Nephron (organoid): ENCODE results near the gene FDX1.

ENCODE experiments used
- H3K27ac Mint-ChIP-seq, 3 experiments: 2 replicates each; pipeline ENCODE4 v1.8.0; 2020; ENCODE audit warnings: mixed read lengths in 3 of 3, mild to moderate bottlenecking in 2 of 3, moderate library complexity in 1 of 3
- H3K27me3 Mint-ChIP-seq: 2 replicates; pipeline ENCODE4 v1.8.0; 2021; ENCODE audit warnings: low read depth, mild to moderate bottlenecking, moderate library complexity, mixed read lengths
- H3K36me3 Mint-ChIP-seq: 2 replicates; pipeline ENCODE4 v1.8.0; 2020; ENCODE audit warnings: low read depth, mixed read lengths
- H3K4me1 Mint-ChIP-seq: 2 replicates; pipeline ENCODE4 v1.8.0; 2020; ENCODE audit warnings: mixed read lengths
- H3K4me3 Mint-ChIP-seq, 3 experiments: 2 replicates each; pipeline ENCODE4 v1.8.0; 2020; ENCODE audit warnings: mild to moderate bottlenecking in 3 of 3, mixed read lengths in 3 of 3, moderate library complexity in 2 of 3
- H3K9me3 Mint-ChIP-seq: 2 replicates; pipeline ENCODE4 v1.8.0; 2020; ENCODE audit warnings: mixed read lengths
- CTCF ChIP-seq, 3 experiments: fragments of 200-600 bp; sonication (generic); IDR thresholded peaks; one replicate each; pipeline ENCODE4 v1.5.0; 2021; ENCODE audit warnings: antibody characterized with exemption in 3 of 3; ENCODE audit not compliant: unreplicated experiment in 3 of 3

FDX1 gene

GRCh38 chr11:110431051-110431672 lies 1.4 kb downstream of the FDX1 start:
- H3K9me3 Mint-ChIP-seq, result no peaks in the 10 kb centered on the region
- peaks cover 2% of the 10 kb centered on the region for H3K36me3 Mint-ChIP-seq
- peak overlapping the region; percentile 99 to 100 (median 99) for H3K4me3 Mint-ChIP-seq
- H3K27me3 Mint-ChIP-seq, result no peaks in the 10 kb centered on the region
- H3K27ac Mint-ChIP-seq, result peak overlapping the region; percentile 95 to 99 (median 98)
- no peak for TF ChIP-seq CTCF (IDR thresholded peaks at IDR 0.05; ENCODE audit: unreplicated experiment in 3 of 3)
- peaks cover 31% of the 10 kb centered on the region for H3K4me1 Mint-ChIP-seq

GRCh38 chr11:110431674-110432073 lies 1.9 kb downstream of the FDX1 start:
- Mint-ChIP-seq H3K4me3 (peak overlapping the region; percentile 99 to 100 (median 99)), H3K27ac (peak overlapping the region; percentile 95 to 99 (median 98)), H3K27me3 (no peaks in the 10 kb centered on the region), H3K36me3 (peaks cover 6% of the 10 kb centered on the region), H3K4me1 (peaks cover 31% of the 10 kb centered on the region), H3K9me3 (no peaks in the 10 kb centered on the region)
- no peak for TF ChIP-seq CTCF (IDR thresholded peaks at IDR 0.05; ENCODE audit: unreplicated experiment in 3 of 3)

GRCh38 chr11:110432713-110433392 lies 3.1 kb downstream of the FDX1 start:
- Mint-ChIP-seq H3K27ac (peak overlapping the region in 2 of 3 experiments; percentile 13 to 34), H3K36me3 (peaks cover 18% of the 10 kb centered on the region), H3K4me1 (peaks cover 31% of the 10 kb centered on the region), H3K9me3 (no peaks in the 10 kb centered on the region), H3K27me3 (no peaks in the 10 kb centered on the region), H3K4me3 (peak overlapping the region; percentile 22 to 100 (median 30))
- no peak for TF ChIP-seq CTCF (IDR thresholded peaks at IDR 0.05; ENCODE audit: unreplicated experiment in 3 of 3)

- Mint-ChIP-seq H3K4me3 (peak overlapping the region; percentile 9 to 35 (median 14)), H3K4me1 (peaks cover 31% of the 10 kb centered on the region), H3K27me3 (no peaks in the 10 kb centered on the region), H3K36me3 (peaks cover 25% of the 10 kb centered on the region), H3K27ac (peak overlapping the region; percentile 14 to 40 (median 34)), H3K9me3 (no peaks in the 10 kb centered on the region)
- TF ChIP-seq CTCF (IDR thresholded peaks at IDR 0.05; ENCODE audit: unreplicated experiment in 3 of 3), result peak; percentile 50 to 66 (median 57)
Observed at GRCh38 chr11:110433393-110434333, 3.9 kb downstream of the FDX1 start.

GRCh38 chr11:110434952-110435779 lies 5.4 kb downstream of the FDX1 start:
- peak overlapping the region in 1 of 3 experiments; percentile 60 for H3K27ac Mint-ChIP-seq
- peaks cover 31% of the 10 kb centered on the region for H3K4me1 Mint-ChIP-seq
- peaks cover 9% of the 10 kb centered on the region for H3K9me3 Mint-ChIP-seq
- no peak overlapping the region for H3K4me3 Mint-ChIP-seq
- peaks cover 40% of the 10 kb centered on the region for H3K36me3 Mint-ChIP-seq
- peak in 1 of 3 experiments; percentile 24 for TF ChIP-seq CTCF (IDR thresholded peaks at IDR 0.05; ENCODE audit: unreplicated experiment in 3 of 3)
- no peaks in the 10 kb centered on the region for H3K27me3 Mint-ChIP-seq
